Omental fat pad (tissue), 4 donors: ENCODE results near the gene EPHA3. TPM values are rescaled to one million over a fixed set of nuclear protein-coding genes. Genes with fewer than 3 reads are reported as not detected.

Experiments used
- ATAC-seq: fragments of 150-250 bp; one replicate; pipeline ENCODE4 v1.9.1; 2016; ENCODE audit warnings: mild to moderate bottlenecking, moderate library complexity; ENCODE audit not compliant: low FRiP score
- DNase-seq: peaks from one replicate; pipeline ENCODE4 v3.0.0-alpha.2; 2019; ENCODE audit warnings: low spot score
- total RNA-seq, 4 donors: library from RNA; depleted of rRNA; stranded (reverse); fragments of >200 nt; gene quantifications; one replicate each; pipeline ENCODE4 v1.1.0, GENCODE V29; 2016
- TF ChIP-seq, protein P1 (sequence below), 3 donors: fragments of 450-650 bp; IDR thresholded peaks; one replicate each; pipeline ENCODE4 v1.5.1; 2016 to 2017; ENCODE audit warnings: antibody characterized with exemption in 3 of 3, mild to moderate bottlenecking in 3 of 3, moderate library complexity in 2 of 3

Gene EPHA3
- total RNA-seq, 4 donors from 2014 or later, result 2.8 to 15.3 (median 4.9) TPM

DNA sequence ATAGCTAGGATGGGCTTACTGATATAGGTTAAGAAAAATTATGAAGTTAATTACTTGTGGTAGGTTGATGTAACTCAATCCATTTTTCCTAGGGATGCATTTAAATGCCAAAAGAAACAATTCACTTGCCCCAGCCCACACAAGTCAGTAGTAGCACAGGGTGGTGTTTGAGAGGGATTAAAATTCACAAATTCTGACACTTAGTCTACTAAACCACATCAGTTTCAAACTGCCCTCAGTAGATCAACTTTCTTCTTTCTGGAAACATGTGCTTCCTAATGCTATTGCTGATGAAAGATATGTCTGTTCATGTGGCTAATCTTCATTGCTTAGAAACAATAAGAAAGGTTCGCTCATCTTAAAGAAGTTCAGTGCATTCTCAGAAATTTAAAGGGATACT lies 160.6 kb downstream of the EPHA3 start:
- no peak for DNase-seq
- ATAC-seq, result no peak
- TF ChIP-seq, protein P1, sequence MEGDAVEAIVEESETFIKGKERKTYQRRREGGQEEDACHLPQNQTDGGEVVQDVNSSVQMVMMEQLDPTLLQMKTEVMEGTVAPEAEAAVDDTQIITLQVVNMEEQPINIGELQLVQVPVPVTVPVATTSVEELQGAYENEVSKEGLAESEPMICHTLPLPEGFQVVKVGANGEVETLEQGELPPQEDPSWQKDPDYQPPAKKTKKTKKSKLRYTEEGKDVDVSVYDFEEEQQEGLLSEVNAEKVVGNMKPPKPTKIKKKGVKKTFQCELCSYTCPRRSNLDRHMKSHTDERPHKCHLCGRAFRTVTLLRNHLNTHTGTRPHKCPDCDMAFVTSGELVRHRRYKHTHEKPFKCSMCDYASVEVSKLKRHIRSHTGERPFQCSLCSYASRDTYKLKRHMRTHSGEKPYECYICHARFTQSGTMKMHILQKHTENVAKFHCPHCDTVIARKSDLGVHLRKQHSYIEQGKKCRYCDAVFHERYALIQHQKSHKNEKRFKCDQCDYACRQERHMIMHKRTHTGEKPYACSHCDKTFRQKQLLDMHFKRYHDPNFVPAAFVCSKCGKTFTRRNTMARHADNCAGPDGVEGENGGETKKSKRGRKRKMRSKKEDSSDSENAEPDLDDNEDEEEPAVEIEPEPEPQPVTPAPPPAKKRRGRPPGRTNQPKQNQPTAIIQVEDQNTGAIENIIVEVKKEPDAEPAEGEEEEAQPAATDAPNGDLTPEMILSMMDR (IDR thresholded peaks at IDR 0.05), result no peak

DNA sequence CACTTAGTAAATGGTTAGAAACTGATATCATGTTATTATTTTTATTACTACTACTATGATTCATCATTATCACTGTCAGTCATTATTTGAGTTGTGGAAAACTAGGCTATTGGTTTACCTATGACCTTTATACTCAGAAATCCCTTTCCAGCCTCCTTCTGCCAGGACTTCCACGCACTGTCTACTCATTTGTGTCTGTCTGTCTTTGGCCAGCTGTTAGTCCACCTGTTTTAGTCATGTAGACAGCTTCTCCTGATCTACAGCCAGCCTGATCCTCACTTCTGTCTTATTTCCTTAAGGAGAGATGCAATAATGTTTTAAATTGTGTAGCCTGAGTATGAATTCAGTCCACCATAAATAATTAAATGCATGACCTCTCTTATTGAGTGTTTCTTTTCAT lies 162.8 kb downstream of the EPHA3 start:
- no peak for ATAC-seq
- TF ChIP-seq, protein P1 (IDR thresholded peaks at IDR 0.05), result no peak
- DNase-seq, result no peak

DNA sequence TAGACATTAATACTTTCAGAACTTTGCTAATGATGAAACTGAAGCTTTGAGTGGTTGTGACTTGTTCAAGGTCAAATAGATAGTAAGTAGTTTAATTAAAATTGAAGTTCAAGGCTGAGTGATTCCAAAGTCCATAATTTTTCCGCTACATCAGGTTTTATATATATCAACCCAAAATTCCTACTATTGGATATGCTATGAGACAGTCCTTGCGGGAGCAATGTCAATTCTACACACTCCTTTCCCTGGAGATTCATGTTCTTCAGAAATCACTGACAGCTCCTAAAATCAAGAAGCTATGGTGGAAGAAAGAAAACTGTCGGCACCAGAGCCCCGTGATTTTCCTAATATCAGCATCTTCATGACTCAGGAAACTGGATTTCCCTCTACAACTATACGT lies 167.6 kb downstream of the EPHA3 start:
- TF ChIP-seq, protein P1 (IDR thresholded peaks at IDR 0.05), result no peak
- no peak for ATAC-seq
- DNase-seq, result no peak

DNA sequence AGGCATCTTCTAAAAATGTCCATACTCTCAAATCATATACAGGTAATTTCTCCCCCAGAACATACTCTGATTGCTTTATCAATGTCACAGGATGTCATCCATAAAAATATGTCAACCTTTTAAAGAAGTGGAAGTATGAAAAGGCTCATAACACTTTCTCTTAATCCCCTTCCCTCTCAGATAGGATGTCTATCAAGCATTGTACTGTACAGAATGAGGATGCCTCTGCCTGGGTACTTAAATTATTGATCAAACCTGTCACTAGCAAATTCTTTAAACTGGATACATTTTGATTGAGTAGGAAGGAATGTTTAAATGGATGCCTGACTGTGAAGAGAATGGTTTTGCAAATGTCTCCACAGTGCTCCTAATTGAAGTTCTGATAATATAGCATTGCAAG lies 168.7 kb downstream of the EPHA3 start:
- no peak for DNase-seq
- ATAC-seq, result no peak
- TF ChIP-seq, protein P1 (IDR thresholded peaks at IDR 0.05), result no peak

DNA sequence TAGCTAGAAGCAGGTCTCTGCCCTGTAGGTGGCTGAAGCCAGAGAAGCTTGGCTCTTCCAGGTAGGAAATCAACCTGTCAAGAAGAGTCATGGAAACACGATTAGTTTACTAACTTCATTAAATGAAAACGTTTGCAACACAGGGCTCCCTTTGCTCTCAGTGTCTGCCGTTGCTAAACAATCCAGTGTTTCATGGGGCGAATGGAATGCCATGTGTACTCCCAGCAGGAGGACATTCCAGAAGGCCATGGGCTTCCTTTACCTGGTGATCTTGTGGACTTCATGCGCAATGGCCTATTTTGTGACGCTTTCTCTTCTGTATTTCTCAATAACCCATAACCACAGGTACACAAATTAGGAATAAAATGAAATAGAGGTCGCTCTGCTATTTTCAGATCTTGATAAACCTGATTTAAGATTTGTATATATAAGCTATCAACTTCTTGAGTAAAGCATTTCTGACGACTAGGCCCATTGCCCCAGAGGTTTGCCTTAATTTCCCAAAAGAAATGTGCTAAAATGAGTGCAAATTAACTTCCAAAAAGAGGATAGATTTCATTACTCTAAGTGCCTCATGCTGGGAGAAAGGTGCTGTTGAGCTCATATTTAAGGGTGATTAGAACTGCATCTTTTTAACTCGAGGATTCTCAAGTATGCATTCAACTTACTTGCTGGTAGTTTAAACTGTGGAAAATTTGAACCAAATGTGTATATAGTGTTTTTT lies 171.0 kb downstream of the EPHA3 start:
- TF ChIP-seq, protein P1 (IDR thresholded peaks at IDR 0.05), result no peak
- ATAC-seq (no peak), DNase-seq (no peak)

DNA sequence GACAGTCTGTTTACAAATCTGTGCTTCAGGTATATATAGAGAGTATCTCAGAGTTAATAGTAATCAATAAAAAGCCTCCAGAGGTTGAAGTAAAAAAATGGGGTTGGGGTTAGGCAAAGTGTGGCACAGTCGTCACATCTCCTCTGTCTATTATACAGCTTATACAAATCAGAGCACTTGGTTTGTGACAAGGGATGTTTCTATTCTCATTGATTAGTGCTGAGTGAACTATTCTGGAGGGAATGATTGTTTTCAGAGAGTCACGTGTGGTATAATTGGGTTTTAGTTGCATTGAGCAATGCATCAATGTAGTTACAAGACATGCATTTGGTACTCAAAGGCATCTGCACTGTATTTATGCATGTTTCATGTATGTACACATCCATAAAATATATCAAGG lies 172.9 kb downstream of the EPHA3 start:
- no peak for DNase-seq
- ATAC-seq, result no peak
- TF ChIP-seq, protein P1 (IDR thresholded peaks at IDR 0.05), result no peak

DNA sequence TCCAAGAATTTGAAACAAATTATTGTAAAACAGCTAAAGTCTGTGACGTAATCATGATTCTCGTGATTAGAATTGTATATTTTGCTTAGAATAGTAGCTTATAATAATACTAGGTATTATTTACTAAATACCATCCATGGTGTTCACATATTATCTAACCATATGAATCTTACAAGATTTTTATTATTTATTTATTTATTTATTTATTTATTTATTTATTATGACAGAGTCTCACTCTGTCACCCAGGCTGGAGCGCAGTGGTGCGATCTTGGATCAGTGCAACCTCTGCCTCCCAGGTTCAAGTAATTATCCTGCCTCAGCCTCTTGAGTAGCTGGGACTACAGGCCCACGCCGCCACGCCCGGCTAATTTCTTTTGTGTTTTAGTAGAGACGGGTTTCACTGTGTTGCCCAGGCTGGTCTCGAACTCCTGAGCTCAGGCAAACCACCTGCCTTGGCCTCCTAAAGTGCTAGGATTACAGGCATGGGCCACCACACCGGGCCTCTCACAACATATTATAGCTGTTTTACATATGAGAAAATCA lies 173.5 kb downstream of the EPHA3 start:
- no peak for DNase-seq
- TF ChIP-seq, protein P1 (IDR thresholded peaks at IDR 0.05), result no peak
- ATAC-seq, result no peak
